Neuron (in vitro differentiated cells): ENCODE measurements around the gene KDELR1.
"Not testable (repeated sequence)": the region's sequence is repeated elsewhere in the genome, so short reads cannot be mapped to it uniquely, and the experiment has no call there.

Experiments
- H2AFZ ChIP-seq: one replicate; pipeline ENCODE4 v1.6.1; 2013; ENCODE audit warnings: low read depth, mild to moderate bottlenecking, inconsistent platforms, low read length, moderate library complexity
- H3K27me3 ChIP-seq: one replicate; pipeline ENCODE4 v1.6.1; 2013; ENCODE audit warnings: low read length; ENCODE audit not compliant: insufficient read depth
- H3K36me3 ChIP-seq: one replicate; pipeline ENCODE4 v1.6.1; 2013; ENCODE audit warnings: low read length; ENCODE audit not compliant: insufficient read depth
- H3K4me1 ChIP-seq: one replicate; pipeline ENCODE4 v1.6.1; 2013; ENCODE audit warnings: low read length; ENCODE audit not compliant: insufficient read depth
- H3K4me3 ChIP-seq: 2 replicates; pipeline ENCODE4 v1.5.1; 2013; ENCODE audit warnings: mild to moderate bottlenecking, low read length, moderate library complexity
- H3K9me3 ChIP-seq: one replicate; pipeline ENCODE4 v1.6.1; 2013; ENCODE audit warnings: low read length

Gene KDELR1

GRCh38 chr19:48373567-48373966 lies 17.8 kb downstream of the KDELR1 start:
- no peaks in the 10 kb centered on the region for H3K9me3 ChIP-seq
- H3K4me1 ChIP-seq: no peaks in the 10 kb centered on the region
- no peaks in the 10 kb centered on the region for H3K36me3 ChIP-seq
- no peaks in the 10 kb centered on the region for H3K27me3 ChIP-seq
- H2AFZ ChIP-seq: no peak overlapping the region
- no peak overlapping the region for H3K4me3 ChIP-seq

DNA sequence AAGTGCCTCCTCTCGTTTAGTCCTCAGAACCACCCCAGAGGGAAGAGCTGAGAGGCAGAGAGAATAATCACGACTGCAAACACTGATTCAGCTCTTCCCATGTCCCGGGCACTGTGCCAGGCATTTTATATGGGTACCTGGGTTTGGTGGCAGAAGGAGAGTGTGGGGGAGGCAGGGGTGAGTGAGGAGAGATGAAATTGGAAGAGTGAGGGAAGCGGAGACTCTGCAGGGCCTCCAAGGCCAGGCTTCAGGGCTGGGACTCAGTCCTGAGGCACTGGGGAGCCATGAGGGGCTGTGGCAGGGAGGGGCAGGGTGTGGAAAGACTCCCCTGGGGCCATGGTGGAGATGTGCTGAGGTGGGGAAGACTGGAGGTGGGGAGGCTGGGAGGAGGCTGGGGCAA lies 18.4 kb downstream of the KDELR1 start:
- Histone ChIP-seq H3K27me3 (no peaks in the 10 kb centered on the region), H3K36me3 (no peaks in the 10 kb centered on the region), H3K9me3 (no peaks in the 10 kb centered on the region)

DNA sequence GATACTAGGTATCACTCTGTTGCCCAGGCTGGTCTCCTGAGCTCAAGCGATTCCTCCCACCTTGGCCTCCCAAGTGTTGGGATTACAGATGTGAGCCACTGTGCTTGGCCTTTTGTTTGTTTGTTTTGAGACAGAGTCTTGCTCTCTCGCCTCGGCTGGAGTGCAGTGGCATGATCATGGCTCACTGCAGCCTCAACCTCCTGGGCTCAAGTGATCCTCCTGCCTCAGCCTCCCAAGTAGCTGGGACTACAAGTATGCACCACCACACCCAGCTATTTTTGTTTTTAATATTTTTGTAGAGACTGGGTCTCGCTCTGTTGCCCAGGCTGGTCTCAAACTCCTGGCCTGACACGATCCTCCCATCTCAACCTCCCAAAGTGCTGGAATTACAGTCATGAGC lies 19.6 kb downstream of the KDELR1 start:
- not testable (repeated sequence) for H3K36me3 ChIP-seq, H3K4me3 ChIP-seq, H3K4me1 ChIP-seq, H2AFZ ChIP-seq, H3K9me3 ChIP-seq, H3K27me3 ChIP-seq

More for the DNA sequence above, 18.4 kb downstream of the KDELR1 start:
- Histone ChIP-seq H3K4me1 (no peaks in the 10 kb centered on the region), H3K4me3 (no peak overlapping the region), H2AFZ (no peak overlapping the region)

GRCh38 chr19:48371367-48371766 lies 20.0 kb downstream of the KDELR1 start:
- H3K36me3 ChIP-seq: no peaks in the 10 kb centered on the region
- H3K4me3 ChIP-seq: no peak overlapping the region
- no peaks in the 10 kb centered on the region for H3K27me3 ChIP-seq
- no peaks in the 10 kb centered on the region for H3K9me3 ChIP-seq
- no peak overlapping the region for H2AFZ ChIP-seq
- H3K4me1 ChIP-seq: no peaks in the 10 kb centered on the region

- no peaks in the 10 kb centered on the region for H3K4me1 ChIP-seq
These were observed 20.4 kb downstream of the KDELR1 start for GRCh38 chr19:48370955-48371354.

DNA sequence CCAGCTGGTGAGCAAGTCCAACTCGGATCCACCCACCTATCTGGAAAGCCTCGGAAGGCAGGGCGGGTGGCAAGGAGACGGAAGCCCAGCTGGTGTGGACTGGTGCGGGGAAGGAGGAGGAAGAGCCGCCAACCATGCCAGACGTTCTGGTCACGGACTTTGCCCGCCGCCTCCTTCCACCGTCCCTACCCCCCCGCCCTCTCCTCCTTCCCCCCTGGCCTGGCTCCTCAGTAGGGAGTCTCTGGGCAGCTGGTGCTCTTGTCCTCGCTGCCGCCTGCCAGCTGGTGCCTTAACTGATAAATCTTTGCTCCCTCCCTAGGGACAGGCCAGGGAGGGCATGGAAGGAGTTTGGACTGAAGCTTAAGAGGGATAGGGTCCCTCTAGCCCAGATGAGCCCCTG lies 22.4 kb downstream of the KDELR1 start:
- H3K27me3 ChIP-seq: no peaks in the 10 kb centered on the region
- no peak overlapping the region for H3K4me3 ChIP-seq
- no peaks in the 10 kb centered on the region for H3K4me1 ChIP-seq
- no peak overlapping the region for H2AFZ ChIP-seq
- no peaks in the 10 kb centered on the region for H3K36me3 ChIP-seq
- H3K9me3 ChIP-seq: no peaks in the 10 kb centered on the region

More at GRCh38 chr19:48370955-48371354, 20.4 kb downstream of the KDELR1 start:
- H3K27me3 ChIP-seq: no peaks in the 10 kb centered on the region
- H3K9me3 ChIP-seq: no peaks in the 10 kb centered on the region
- H3K36me3 ChIP-seq: no peaks in the 10 kb centered on the region
- H3K4me3 ChIP-seq: no peak overlapping the region
- no peak overlapping the region for H2AFZ ChIP-seq

DNA sequence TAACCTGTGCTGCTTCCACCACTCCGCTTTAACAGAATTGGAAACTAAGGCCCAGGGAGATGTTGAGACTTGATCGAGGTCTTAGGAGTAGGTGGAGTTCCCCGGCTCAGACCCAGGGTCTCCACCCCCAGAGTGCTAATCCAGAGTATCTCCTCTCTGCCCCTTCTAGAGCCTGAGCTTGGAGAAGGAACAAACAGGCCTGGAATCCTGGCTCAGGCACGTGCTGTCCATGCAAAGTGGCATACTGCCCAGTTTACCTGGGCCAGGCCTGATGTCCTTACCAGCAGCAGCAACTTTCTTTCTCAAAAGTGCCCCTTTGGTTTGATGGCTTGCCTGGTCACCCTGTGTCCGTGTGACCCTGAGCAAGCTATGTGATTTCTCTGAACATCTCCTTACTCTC lies 23.5 kb downstream of the KDELR1 start:
- H3K27me3 ChIP-seq: no peaks in the 10 kb centered on the region
- no peaks in the 10 kb centered on the region for H3K4me1 ChIP-seq
- no peak overlapping the region for H3K4me3 ChIP-seq
- H2AFZ ChIP-seq: no peak overlapping the region
- no peaks in the 10 kb centered on the region for H3K36me3 ChIP-seq
- no peaks in the 10 kb centered on the region for H3K9me3 ChIP-seq

GRCh38 chr19:48365602-48366001 lies 25.7 kb downstream of the KDELR1 start:
- no peak overlapping the region for H3K4me3 ChIP-seq
- no peak overlapping the region for H2AFZ ChIP-seq
- H3K9me3 ChIP-seq: no peaks in the 10 kb centered on the region
- H3K36me3 ChIP-seq: no peaks in the 10 kb centered on the region
- no peaks in the 10 kb centered on the region for H3K27me3 ChIP-seq
- no peaks in the 10 kb centered on the region for H3K4me1 ChIP-seq

DNA sequence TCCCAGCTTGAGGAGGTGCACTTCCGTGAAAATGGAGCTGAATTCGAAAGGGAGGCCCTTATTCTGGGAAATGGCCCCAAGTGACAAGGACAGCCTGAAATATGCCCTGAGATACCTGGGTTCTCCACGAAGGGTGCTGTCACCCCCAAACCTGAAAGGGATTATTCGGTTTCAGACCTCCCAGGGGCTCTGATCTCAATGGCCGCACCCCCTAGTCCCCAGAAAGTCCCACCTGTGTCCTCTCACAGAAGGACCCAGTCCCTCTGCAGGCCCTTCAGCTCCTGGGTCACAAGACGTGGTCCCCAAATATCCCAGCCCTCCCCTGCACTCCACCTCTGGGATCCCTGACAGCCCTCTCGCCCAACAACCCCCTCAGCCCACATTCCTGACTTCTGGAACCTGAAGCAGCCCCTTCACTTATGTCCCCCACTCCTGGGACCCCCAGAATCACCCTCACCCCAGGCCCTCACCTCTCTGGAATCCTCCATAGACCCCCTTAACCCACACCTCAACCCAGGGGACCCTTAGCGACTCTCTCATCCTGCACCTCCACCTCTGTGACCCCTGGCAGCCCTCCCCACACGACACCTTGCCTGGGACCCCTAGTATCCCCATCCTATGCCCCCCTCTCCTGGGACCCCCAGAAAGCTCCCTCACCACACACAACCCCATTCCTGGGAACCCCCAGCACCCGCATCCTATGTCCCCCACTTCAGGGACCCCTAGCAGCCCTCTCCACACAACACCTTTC lies 26.6 kb downstream of the KDELR1 start:
- Histone ChIP-seq H3K9me3 (no peaks in the 10 kb centered on the region), H2AFZ (no peak overlapping the region), H3K36me3 (no peaks in the 10 kb centered on the region), H3K4me1 (no peaks in the 10 kb centered on the region), H3K4me3 (no peak overlapping the region), H3K27me3 (no peaks in the 10 kb centered on the region)

- Histone ChIP-seq H3K36me3 (no peaks in the 10 kb centered on the region), H3K27me3 (no peaks in the 10 kb centered on the region), H2AFZ (peak within 1 kb of the TSS; percentile 48), H3K4me3 (peak within 1 kb of the TSS; percentile 55), H3K9me3 (no peaks in the 10 kb centered on the region), H3K4me1 (no peaks in the 10 kb centered on the region)
These were observed 27.3 kb downstream of the KDELR1 start, which contains the start of the genes SYNGR4 and TMEM143 for GRCh38 chr19:48363810-48364597. Gene SYNGR4, plus strand, starts transcription at chr19:48364367. Its CDS starts 1,476 bp downstream, at chr19:48365843. Gene TMEM143, minus strand, starts transcription at chr19:48363940. Its CDS starts 20 bp downstream, at chr19:48363920.

GRCh38 chr19:48363500-48363809 lies 27.9 kb downstream of the KDELR1 start:
- Histone ChIP-seq H3K4me3 (peak overlapping the region; percentile 55), H3K36me3 (no peaks in the 10 kb centered on the region), H3K27me3 (no peaks in the 10 kb centered on the region), H2AFZ (peak overlapping the region; percentile 48), H3K4me1 (no peaks in the 10 kb centered on the region), H3K9me3 (no peaks in the 10 kb centered on the region)

DNA sequence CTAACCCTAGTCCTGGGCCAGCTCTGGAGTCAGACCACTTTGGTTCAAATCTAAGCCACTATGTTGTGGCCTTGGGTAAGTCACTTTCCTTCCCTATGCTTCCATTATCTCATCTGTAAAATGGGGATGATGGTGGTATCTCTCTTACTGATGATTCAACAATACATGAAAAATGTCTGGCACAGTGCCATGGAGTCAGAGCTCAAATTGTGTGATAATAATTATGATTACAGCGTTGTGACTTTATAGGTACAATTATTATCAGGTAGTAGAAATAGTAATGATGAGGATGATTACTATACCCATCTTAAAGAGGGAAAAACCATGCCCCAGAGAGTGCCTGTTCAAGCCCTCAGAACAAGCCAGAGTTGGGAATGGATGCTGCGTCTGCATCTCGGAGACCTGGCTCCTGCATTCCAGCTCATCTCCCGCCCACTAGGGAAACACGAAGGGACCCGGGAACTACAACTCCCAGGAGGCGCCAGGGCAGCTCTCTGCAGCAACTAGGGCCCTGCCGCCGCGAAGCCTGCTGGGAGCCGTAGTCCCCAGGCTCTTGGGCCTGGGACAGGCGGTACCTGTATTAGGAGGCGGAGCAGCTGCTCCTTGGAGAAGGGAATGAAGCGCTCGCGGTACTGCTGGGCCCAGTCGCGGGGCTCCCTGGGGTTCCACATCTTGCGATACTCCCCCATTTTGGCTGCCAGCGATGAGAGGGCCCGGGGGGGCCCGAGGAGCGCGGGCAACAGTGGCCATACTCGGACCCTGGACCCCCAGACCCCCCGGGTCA lies 28.4 kb downstream of the KDELR1 start:
- Histone ChIP-seq H3K27me3 (no peaks in the 10 kb centered on the region), H3K36me3 (no peaks in the 10 kb centered on the region), H3K9me3 (no peaks in the 10 kb centered on the region), H3K4me3 (peak overlapping the region; percentile 55), H3K4me1 (no peaks in the 10 kb centered on the region), H2AFZ (peak overlapping the region; percentile 48)

DNA sequence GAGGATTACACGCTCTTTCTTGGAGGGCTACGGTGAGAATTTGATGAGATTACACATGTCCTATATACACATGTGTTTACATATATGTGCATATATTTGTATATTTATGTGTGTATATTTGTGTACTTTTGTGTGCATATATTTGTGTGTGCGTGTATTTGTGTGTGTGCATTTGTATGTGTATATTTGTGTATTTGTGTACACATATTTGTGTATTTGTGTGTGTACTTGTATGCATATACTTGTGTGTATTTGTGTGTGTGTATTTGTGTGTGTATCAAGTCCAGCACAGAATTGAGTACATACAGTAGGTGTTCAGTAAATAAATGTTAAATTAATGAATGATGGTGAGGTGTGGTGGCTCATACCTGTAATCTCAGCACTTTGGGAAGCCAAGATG lies 29.4 kb downstream of the KDELR1 start:
- Histone ChIP-seq H3K36me3 (no peaks in the 10 kb centered on the region), H3K27me3 (no peaks in the 10 kb centered on the region), H3K9me3 (no peaks in the 10 kb centered on the region), H3K4me1 (no peaks in the 10 kb centered on the region), H2AFZ (no peak overlapping the region), H3K4me3 (no peak overlapping the region)
